Esophagus (tissue), 2 donors: ENCODE results near the gene MGRN1. TPM values are rescaled to one million over a fixed set of nuclear protein-coding genes. Genes with fewer than 3 reads are reported as not detected.

Experiments
- H3K27ac ChIP-seq, 2 donors: one replicate each; pipeline ENCODE4 v1.5.1; 2013; ENCODE audit warnings: low read depth in 2 of 2, mild to moderate bottlenecking in 2 of 2, inconsistent platforms in 1 of 2, low read length in 1 of 2, moderate library complexity in 1 of 2
- H3K27me3 ChIP-seq, 2 donors: one replicate each; pipeline ENCODE4 v1.6.1; 2013; ENCODE audit warnings: low read length in 2 of 2, control low read depth in 1 of 2, mild to moderate bottlenecking in 1 of 2; ENCODE audit not compliant: insufficient read depth in 2 of 2, control insufficient read depth in 1 of 2
- H3K36me3 ChIP-seq, 2 donors: one replicate each; pipeline ENCODE4 v1.6.1; 2013; ENCODE audit warnings: low read length in 1 of 2; ENCODE audit not compliant: control insufficient read depth in 2 of 2, insufficient read depth in 2 of 2
- H3K4me1 ChIP-seq, 2 donors: one replicate each; pipeline ENCODE4 v1.6.1; 2013; ENCODE audit warnings: low read length in 1 of 2; ENCODE audit not compliant: control insufficient read depth in 2 of 2, insufficient read depth in 2 of 2
- H3K4me3 ChIP-seq, 2 donors: one replicate each; pipeline ENCODE4 v1.5.1; 2013; ENCODE audit warnings: low read length in 2 of 2, mild to moderate bottlenecking in 2 of 2, low read depth in 1 of 2, moderate library complexity in 1 of 2
- H3K9me3 ChIP-seq, 2 donors: one replicate each; pipeline ENCODE4 v1.6.1; 2013; ENCODE audit warnings: mild to moderate bottlenecking in 2 of 2, low read depth in 1 of 2, low read length in 1 of 2, moderate library complexity in 1 of 2; ENCODE audit not compliant: control insufficient read depth in 2 of 2, insufficient read depth in 1 of 2
- WGBS, 2 donors: extraction: QIAGEN DNeasy Blood & Tissue Kit; methylation state at CpG; one replicate each; pipeline ENCODE4 v1.1.7; 2013; 5-methylcytosine and 5-hydroxymethylcytosine counted together
- polyA plus RNA-seq, 2 donors: library from polyadenylated mRNA; stranded (reverse); fragments of 200-250 nt; gene quantifications; one replicate each; pipeline ENCODE4 v1.2.3, GENCODE V29; 2013
- donor health status: healthy with polysubstance abuse.
- donor health status: Bipolar disorder and iron deficiency.

MGRN1 gene
- polyA plus RNA-seq, 2 donors: 10.9 to 15.1 TPM

DNA sequence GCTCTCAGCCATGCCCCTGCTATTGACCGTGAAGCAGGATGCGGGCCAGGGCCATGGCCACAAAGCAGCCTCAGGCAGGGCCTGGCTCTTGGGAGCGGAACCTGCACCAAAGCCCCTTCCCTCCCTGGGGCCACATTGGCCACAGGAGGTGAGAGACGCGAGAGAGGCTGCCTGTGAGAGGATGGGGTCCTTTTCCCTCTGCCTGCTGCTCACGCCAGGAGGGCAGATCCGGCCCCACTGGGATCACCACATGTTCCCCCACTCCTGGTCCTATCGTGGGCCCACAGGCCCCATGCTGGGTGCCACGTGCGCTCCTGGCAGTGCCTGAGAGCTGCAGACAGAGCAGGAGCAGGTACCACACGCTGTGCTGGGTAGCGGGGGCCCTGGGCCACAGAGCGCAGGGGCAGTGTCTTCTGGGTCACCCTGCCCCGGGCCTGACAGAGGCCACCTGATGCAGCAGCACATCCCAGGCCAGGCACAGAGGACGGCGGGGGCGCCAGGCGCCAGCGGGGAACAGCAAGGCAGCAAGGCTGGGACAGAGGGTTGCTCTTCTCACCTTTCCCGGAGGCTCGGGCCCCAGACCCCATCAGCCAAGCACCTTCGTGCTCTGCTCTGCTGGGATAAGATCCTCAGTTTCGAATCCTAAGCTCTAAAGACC lies 59.6 kb downstream of the MGRN1 start:
- Histone ChIP-seq H3K36me3 (peaks cover 0 to 61% of the 10 kb centered on the region in 2 donors), H3K4me3 (no peak overlapping the region), H3K27ac (no peak overlapping the region), H3K27me3 (no peaks in the 10 kb centered on the region), H3K9me3 (no peaks in the 10 kb centered on the region), H3K4me1 (peaks cover 2 to 3% of the 10 kb centered on the region in 2 donors)
- 95 to 97% methylated on average over 23 of the region's 23 CpGs for WGBS, 2 donors

DNA sequence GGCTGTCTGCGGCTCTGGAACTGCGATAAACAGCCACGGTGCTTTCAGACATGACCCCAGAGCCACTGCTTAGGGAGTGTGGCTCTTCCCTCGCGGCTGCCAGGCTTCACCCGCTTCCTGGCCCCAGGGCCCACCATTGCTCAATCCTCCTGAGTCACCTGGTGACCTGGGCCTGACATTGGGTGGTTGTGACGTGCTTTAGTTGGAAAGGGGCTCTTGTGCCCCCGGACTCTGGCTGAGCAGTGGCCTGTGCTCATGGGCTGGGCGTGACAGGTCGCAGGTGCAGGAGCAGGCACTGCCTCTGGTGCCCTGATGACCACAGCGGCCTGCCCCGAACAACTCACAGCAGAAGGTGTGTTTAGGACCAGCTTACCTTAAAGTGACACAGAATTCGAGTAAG lies 60.1 kb downstream of the MGRN1 start:
- Histone ChIP-seq H3K4me3 (no peak overlapping the region), H3K36me3 (peaks cover 0 to 64% of the 10 kb centered on the region in 2 donors), H3K27ac (no peak overlapping the region), H3K9me3 (no peaks in the 10 kb centered on the region), H3K27me3 (no peaks in the 10 kb centered on the region), H3K4me1 (peaks cover 0 to 2% of the 10 kb centered on the region in 2 donors)
- 78 to 79% methylated on average over 13 of the region's 13 CpGs for WGBS, 2 donors

- no peak overlapping the region for H3K27ac ChIP-seq
- 82 to 90% methylated on average over 12 to 13 of the region's 13 CpGs for WGBS, 2 donors
- H3K36me3 ChIP-seq: peaks cover 0 to 66% of the 10 kb centered on the region in 2 donors
- no peaks in the 10 kb centered on the region for H3K27me3 ChIP-seq
- H3K9me3 ChIP-seq: no peaks in the 10 kb centered on the region
- peaks cover 0 to 2% of the 10 kb centered on the region in 2 donors for H3K4me1 ChIP-seq
- no peak overlapping the region for H3K4me3 ChIP-seq
These were observed 60.7 kb downstream of the MGRN1 start for GRCh38 chr16:4685292-4685691.

GRCh38 chr16:4685776-4686496 lies 61.3 kb downstream of the MGRN1 start:
- H3K4me1 ChIP-seq: peaks cover 0 to 2% of the 10 kb centered on the region in 2 donors
- H3K36me3 ChIP-seq: peaks cover 0 to 68% of the 10 kb centered on the region in 2 donors
- WGBS, 2 donors: 95 to 97% methylated on average over 37 to 38 of the region's 38 CpGs
- no peak overlapping the region for H3K4me3 ChIP-seq
- no peaks in the 10 kb centered on the region for H3K9me3 ChIP-seq
- H3K27ac ChIP-seq: no peak overlapping the region
- H3K27me3 ChIP-seq: no peaks in the 10 kb centered on the region

DNA sequence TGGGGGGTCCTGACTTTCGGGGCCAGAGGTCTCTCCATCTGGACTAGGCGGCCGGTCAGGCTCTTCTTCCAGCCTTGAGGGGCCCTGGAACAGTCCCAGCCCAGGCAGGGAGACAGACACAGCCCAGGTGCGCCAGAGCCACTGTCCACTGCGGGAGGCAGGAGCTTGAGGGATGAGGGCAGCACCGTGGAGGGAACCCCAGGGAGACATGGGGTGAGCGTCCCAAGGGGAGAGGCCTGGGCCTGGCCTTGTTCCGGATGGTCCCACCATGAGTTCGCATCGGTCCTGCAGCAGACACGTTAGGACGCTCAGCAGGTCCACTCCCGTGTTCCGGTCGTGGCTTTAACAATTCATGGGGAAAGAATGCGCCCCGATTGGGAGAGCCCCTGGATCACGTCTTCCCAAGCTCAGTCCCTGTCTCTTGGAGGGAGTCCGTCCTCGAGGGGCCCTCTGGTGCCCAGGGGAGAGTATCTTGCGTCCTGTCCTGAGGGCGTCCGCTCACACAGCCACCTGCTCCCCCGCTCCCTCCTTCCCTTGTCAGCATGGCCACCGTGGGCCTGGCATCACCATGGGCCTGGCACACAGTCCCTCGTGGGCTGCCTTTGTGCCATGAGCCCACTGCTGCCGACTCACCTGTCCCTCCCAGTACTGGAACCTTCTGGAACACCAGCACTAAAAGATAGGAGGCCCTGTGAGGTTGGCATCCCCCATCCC lies 62.0 kb downstream of the MGRN1 start:
- Histone ChIP-seq H3K4me3 (no peak overlapping the region), H3K27me3 (no peaks in the 10 kb centered on the region), H3K27ac (no peak overlapping the region), H3K9me3 (no peaks in the 10 kb centered on the region), H3K4me1 (peaks cover 0 to 2% of the 10 kb centered on the region in 2 donors), H3K36me3 (peaks cover 0 to 66% of the 10 kb centered on the region in 2 donors)
- 90 to 92% methylated on average over 27 of the region's 27 CpGs for WGBS, 2 donors

GRCh38 chr16:4687416-4687815 lies 62.8 kb downstream of the MGRN1 start:
- Histone ChIP-seq H3K4me3 (no peak overlapping the region), H3K36me3 (peaks cover 0 to 62% of the 10 kb centered on the region in 2 donors), H3K27me3 (no peaks in the 10 kb centered on the region), H3K4me1 (peaks cover 2 to 4% of the 10 kb centered on the region in 2 donors), H3K9me3 (no peaks in the 10 kb centered on the region), H3K27ac (no peak overlapping the region)
- WGBS, 2 donors: 84 to 88% methylated on average over 6 to 8 of the region's 8 CpGs

DNA sequence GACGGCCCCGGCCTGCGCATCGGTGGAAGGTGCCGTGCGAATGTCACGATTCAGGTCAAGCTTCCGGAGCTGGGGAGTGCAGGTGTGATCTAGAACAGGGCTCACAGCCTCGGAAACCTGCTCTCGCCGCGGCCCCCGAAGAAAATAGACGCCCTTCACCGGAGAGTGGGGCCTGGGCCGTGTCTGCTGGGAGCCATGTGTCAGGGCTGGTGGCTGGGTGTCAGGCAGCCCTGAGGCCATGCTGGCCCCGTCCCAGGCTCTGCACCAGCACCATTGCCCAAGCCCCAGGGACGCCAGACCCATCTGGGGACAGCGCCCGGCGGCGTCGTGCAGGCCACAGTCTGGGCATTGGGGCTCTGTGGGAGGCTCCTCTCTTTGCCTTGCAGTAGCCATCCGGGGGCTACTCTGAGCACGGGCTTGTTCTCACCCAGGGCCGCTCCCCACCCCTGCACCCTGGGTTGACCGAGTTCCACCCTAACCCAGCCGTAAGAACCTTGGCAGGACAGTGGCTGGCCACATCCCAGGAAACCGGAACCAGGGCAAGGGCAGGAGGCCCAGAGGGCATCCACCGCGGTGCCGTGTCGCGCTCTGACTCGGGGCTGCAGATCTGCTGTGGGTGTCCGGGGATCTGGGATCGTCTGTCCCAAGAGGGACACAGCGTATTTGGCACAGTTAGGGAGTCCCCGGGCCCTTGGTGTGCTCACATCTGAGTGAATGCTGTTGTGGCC lies 63.5 kb downstream of the MGRN1 start:
- 89 to 91% methylated on average over 39 of the region's 39 CpGs for WGBS, 2 donors
- H3K27me3 ChIP-seq: no peaks in the 10 kb centered on the region
- H3K4me1 ChIP-seq: peaks cover 2 to 11% of the 10 kb centered on the region in 2 donors
- no peak overlapping the region for H3K4me3 ChIP-seq
- H3K36me3 ChIP-seq: peaks cover 0 to 55% of the 10 kb centered on the region in 2 donors
- no peak overlapping the region for H3K27ac ChIP-seq
- H3K9me3 ChIP-seq: no peaks in the 10 kb centered on the region

DNA sequence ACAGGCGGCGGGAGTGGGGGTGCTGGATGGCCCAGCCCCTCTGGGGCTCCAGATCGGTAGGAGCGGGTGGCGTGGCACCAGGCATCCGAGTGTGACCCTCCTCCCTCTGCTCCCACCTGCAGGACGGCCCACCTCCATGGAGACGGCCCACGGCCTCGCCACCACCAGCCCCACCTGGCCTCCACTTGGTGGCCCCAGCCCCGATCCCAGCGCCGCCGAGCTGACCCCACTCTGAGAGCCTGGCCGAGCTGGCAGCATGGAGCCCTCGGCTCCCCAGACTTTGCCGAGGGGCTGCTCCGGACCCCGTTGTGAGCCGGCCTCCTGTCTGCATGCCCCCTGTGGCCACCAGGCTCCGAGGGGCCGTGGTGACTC lies 64.0 kb downstream of the MGRN1 start:
- 92 to 94% methylated on average over 22 of the region's 22 CpGs for WGBS, 2 donors
- H3K4me1 ChIP-seq: peaks cover 0 to 11% of the 10 kb centered on the region in 2 donors
- H3K27ac ChIP-seq: no peak overlapping the region
- H3K27me3 ChIP-seq: no peaks in the 10 kb centered on the region
- H3K36me3 ChIP-seq: peaks cover 0 to 50% of the 10 kb centered on the region in 2 donors
- no peak overlapping the region for H3K4me3 ChIP-seq
- no peaks in the 10 kb centered on the region for H3K9me3 ChIP-seq

GRCh38 chr16:4689091-4689671 lies 64.6 kb downstream of the MGRN1 start:
- Histone ChIP-seq H3K4me1 (peaks cover 0 to 11% of the 10 kb centered on the region in 2 donors), H3K9me3 (no peaks in the 10 kb centered on the region), H3K4me3 (no peak overlapping the region), H3K36me3 (peaks cover 0 to 46% of the 10 kb centered on the region in 2 donors), H3K27me3 (no peaks in the 10 kb centered on the region), H3K27ac (no peak overlapping the region)
- WGBS, 2 donors: 90 to 91% methylated on average over 21 of the region's 21 CpGs
